Sigmoid colon (tissue), 7 donors: ENCODE measurements around the gene HOXA1. TPM values are rescaled to one million over a fixed set of nuclear protein-coding genes. Genes with fewer than 3 reads are reported as not detected.

ENCODE experiments used
- DNase-seq: peaks from one replicate; pipeline ENCODE4 v3.0.0-alpha.2; 2019
- H3K27ac ChIP-seq, 4 donors: fragments of 200-600 bp; sonication (generic); one replicate each; pipeline ENCODE4 v1.5.1; 2016 to 2019; ENCODE audit warnings: mild to moderate bottlenecking in 1 of 4
- H3K27me3 ChIP-seq, 3 donors: fragments of 200-600 bp; sonication (generic); one replicate each; pipeline ENCODE4 v1.5.1; 2019; ENCODE audit warnings: mild to moderate bottlenecking in 1 of 3
- H3K36me3 ChIP-seq, 4 donors: fragments of 200-600 bp; sonication (generic); one replicate each; pipeline ENCODE4 v1.5.1; 2016 to 2019
- H3K4me1 ChIP-seq, 4 donors: fragments of 200-600 bp; sonication (generic); one replicate each; pipeline ENCODE4 v1.5.1; 2017 to 2019
- H3K4me3 ChIP-seq, 4 donors: fragments of 200-600 bp; sonication (generic); one replicate each; pipeline ENCODE4 v1.5.1; 2017 to 2019; ENCODE audit warnings: mild to moderate bottlenecking in 2 of 4, moderate library complexity in 1 of 4
- H3K9me3 ChIP-seq, 4 donors: fragments of 200-600 bp in 3 of 4; sonication (generic) in 3 of 4; one replicate each; pipeline versions ENCODE4 v1.5.1 to v1.6.1; 2013 to 2019
- EP300 ChIP-seq, 4 donors: sonication (generic); formaldehyde crosslinking; IDR thresholded peaks; one replicate each; pipeline ENCODE4 v1.6.1; 2017; ENCODE audit warnings: antibody characterized with exemption in 4 of 4
- POLR2A ChIP-seq, 2 donors: fragments of 450-650 bp; IDR thresholded peaks; one replicate each; pipeline ENCODE4 v1.6.1; 2016; ENCODE audit warnings: antibody characterized with exemption in 2 of 2, mild to moderate bottlenecking in 2 of 2, moderate library complexity in 2 of 2
- POLR2AphosphoS5 ChIP-seq, 4 donors: sonication (generic); formaldehyde crosslinking; IDR thresholded peaks; one replicate each; pipeline ENCODE4 v1.6.1; 2017; ENCODE audit warnings: antibody characterized with exemption in 4 of 4
- WGBS, 2 donors: extraction: QIAGEN DNeasy Blood & Tissue Kit; methylation state at CpG; one replicate each; pipeline ENCODE4 v1.1.7; 2013; 5-methylcytosine and 5-hydroxymethylcytosine counted together
- intact Hi-C: fragments of 100-400 bp; cut with DNase I; formaldehyde crosslinking; loops from one replicate; pipeline ENCODE4 v1.15.1; 2023
- polyA plus RNA-seq, 3 donors: library from polyadenylated mRNA; stranded (reverse); fragments of 200-250 nt; gene quantifications; one replicate each; pipeline ENCODE4 v1.2.3, GENCODE V29; 2013
- total RNA-seq, 4 donors: library from RNA; depleted of rRNA; stranded (reverse); fragments of >200 nt; gene quantifications; one replicate each; pipeline ENCODE4 v1.1.0, GENCODE V29; 2016
- TF ChIP-seq, protein P1 (sequence below), 4 experiments: fragments of 450-650 bp in 3 of 4; fragments of 200-600 bp in 1 of 4; IDR thresholded peaks; one replicate each; pipeline ENCODE4 v1.5.1; 2016 to 2019; ENCODE audit warnings: antibody characterized with exemption in 4 of 4, mild to moderate bottlenecking in 3 of 4, moderate library complexity in 2 of 4
- donor health status: healthy with polysubstance abuse.
- donor health status: Bipolar disorder and iron deficiency.
- donor health status: healthy.

HOXA1 gene
- total and polyA plus RNA-seq, 7 donors, result 0.14 to 2.4 (median 1.1) TPM

DNA sequence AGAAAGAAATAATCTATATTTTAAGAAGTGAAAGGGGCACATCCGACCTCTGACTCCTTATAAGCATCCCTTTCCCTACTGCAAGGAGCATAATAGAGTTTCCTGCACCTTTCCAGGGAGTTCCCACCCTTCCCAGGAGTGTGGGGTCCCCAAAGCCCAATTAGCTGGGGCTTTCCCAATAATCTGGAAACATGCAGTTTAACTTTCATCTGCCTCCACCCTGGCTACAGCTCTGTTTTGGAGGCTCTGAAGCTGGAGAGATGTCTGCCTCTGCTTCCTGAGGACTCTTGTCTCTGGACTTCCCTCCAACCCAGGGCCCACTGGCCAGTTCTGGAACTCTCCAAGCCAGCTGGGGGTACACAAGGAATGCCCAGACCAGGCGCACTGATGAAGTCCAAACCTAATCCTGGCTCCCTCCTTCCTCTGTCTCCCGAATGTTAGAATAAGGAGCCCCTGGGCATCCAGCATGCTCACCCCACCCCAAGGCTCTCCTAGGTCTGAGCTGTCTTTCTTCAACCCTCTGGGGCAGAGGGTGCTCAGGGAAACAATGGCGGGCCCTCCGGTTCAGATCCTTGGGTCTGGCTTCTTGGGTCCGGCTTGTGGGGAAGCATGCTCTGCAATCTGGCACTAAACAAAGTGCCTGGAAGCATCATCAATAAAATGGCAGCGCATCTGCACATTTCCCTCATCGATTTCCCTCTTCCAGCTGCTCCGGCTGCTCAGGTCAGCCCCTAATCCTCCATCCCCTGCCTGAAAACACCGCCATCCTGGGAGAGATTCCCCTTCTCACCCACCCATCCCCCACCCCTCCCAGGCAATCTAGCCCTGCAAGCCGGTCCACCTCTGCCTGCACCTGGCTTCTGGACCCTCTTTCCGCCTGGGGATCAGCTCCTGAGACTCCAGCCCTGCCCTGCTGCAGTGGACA lies 21.4 kb upstream of the HOXA1 start:
- peak overlapping the region; percentile 11 to 60 (median 47) for H3K4me3 ChIP-seq
- intact Hi-C loops, result no loop called here
- H3K36me3 ChIP-seq, result peaks cover 0 to 6% (median 2%) of the 10 kb centered on the region in 4 donors
- H3K4me1 ChIP-seq, result peaks cover 0 to 78% (median 64%) of the 10 kb centered on the region in 4 donors
- 13 to 52% methylated on average over 12 of the region's 12 CpGs for WGBS, 2 donors
- H3K9me3 ChIP-seq, result no peaks in the 10 kb centered on the region
- TF ChIP-seq POLR2A (IDR thresholded peaks at IDR 0.05) (no peak), EP300 (IDR thresholded peaks at IDR 0.05) (no peak), POLR2AphosphoS5 (IDR thresholded peaks at IDR 0.05) (no peak)
- TF ChIP-seq, protein P1, sequence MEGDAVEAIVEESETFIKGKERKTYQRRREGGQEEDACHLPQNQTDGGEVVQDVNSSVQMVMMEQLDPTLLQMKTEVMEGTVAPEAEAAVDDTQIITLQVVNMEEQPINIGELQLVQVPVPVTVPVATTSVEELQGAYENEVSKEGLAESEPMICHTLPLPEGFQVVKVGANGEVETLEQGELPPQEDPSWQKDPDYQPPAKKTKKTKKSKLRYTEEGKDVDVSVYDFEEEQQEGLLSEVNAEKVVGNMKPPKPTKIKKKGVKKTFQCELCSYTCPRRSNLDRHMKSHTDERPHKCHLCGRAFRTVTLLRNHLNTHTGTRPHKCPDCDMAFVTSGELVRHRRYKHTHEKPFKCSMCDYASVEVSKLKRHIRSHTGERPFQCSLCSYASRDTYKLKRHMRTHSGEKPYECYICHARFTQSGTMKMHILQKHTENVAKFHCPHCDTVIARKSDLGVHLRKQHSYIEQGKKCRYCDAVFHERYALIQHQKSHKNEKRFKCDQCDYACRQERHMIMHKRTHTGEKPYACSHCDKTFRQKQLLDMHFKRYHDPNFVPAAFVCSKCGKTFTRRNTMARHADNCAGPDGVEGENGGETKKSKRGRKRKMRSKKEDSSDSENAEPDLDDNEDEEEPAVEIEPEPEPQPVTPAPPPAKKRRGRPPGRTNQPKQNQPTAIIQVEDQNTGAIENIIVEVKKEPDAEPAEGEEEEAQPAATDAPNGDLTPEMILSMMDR (IDR thresholded peaks at IDR 0.05), result no peak
- peak overlapping the region; percentile 93 to 99 (median 94) for H3K27ac ChIP-seq
- DNase-seq, result peak; percentile 62
- no peaks in the 10 kb centered on the region for H3K27me3 ChIP-seq

GRCh38 chr7:27116031-27116961 lies 20.5 kb upstream of the HOXA1 start:
- Histone ChIP-seq H3K9me3 (no peaks in the 10 kb centered on the region), H3K36me3 (no peaks in the 10 kb centered on the region), H3K4me1 (peaks cover 0 to 88% (median 73%) of the 10 kb centered on the region in 4 donors), H3K4me3 (peak overlapping the region; percentile 41 to 60 (median 48)), H3K27me3 (no peaks in the 10 kb centered on the region), H3K27ac (peak overlapping the region; percentile 93 to 99 (median 94))
- WGBS, 2 donors, result 9 to 57% methylated on average over 20 of the region's 20 CpGs
- DNase-seq, result no peak
- intact Hi-C loops, result no loop called here
- TF ChIP-seq EP300 (IDR thresholded peaks at IDR 0.05) (no peak), POLR2AphosphoS5 (IDR thresholded peaks at IDR 0.05) (peak in 2 of 4 donors; percentile 13 to 20)

- Histone ChIP-seq H3K27me3 (no peaks in the 10 kb centered on the region), H3K27ac (peak overlapping the region; percentile 93 to 99 (median 94)), H3K4me1 (peaks cover 0 to 91% (median 78%) of the 10 kb centered on the region in 4 donors), H3K9me3 (no peaks in the 10 kb centered on the region), H3K4me3 (peak overlapping the region; percentile 41 to 60 (median 48)), H3K36me3 (no peaks in the 10 kb centered on the region)
- intact Hi-C loops, result no loop called here
- WGBS, 2 donors, result 10 to 59% methylated on average over 45 of the region's 45 CpGs
- DNase-seq, result peak; percentile 75
- TF ChIP-seq POLR2AphosphoS5 (IDR thresholded peaks at IDR 0.05) (peak; percentile 32 to 78 (median 76)), EP300 (IDR thresholded peaks at IDR 0.05) (peak in 1 of 4 donors; percentile 15)
- TF ChIP-seq, protein P1 (IDR thresholded peaks at IDR 0.05), result no peak
These were observed 19.6 kb upstream of the HOXA1 start for GRCh38 chr7:27115221-27116026.

- no peaks in the 10 kb centered on the region for H3K9me3 ChIP-seq
- WGBS, 2 donors, result 11 to 45% methylated on average over 6 of the region's 6 CpGs
- intact Hi-C loops, result no loop called here
- peak overlapping the region; percentile 93 to 99 (median 94) for H3K27ac ChIP-seq
- H3K4me1 ChIP-seq, result peaks cover 0 to 91% (median 80%) of the 10 kb centered on the region in 4 donors
- TF ChIP-seq EP300 (IDR thresholded peaks at IDR 0.05) (no peak), POLR2AphosphoS5 (IDR thresholded peaks at IDR 0.05) (no peak), POLR2A (IDR thresholded peaks at IDR 0.05) (no peak)
- TF ChIP-seq, protein P1 (IDR thresholded peaks at IDR 0.05), result no peak
- H3K36me3 ChIP-seq, result no peaks in the 10 kb centered on the region
- no peak for DNase-seq
- peak overlapping the region; percentile 41 to 60 (median 48) for H3K4me3 ChIP-seq
- H3K27me3 ChIP-seq, result no peaks in the 10 kb centered on the region
These were observed 19.1 kb upstream of the HOXA1 start for GRCh38 chr7:27114881-27115220.
